Measurements from ENCODE around the gene EPS8L2.
A peak's percentile ranks its signal among the peaks of the same experiment; 100 is the strongest.
"Not testable (repeated sequence)": the region's sequence is repeated elsewhere in the genome, so short reads cannot be mapped to it uniquely, and the experiment has no call there.

EPS8L2 gene

GRCh38 chr11:724049-724777 is 18.2 kb downstream of the EPS8L2 start:
- H3K4me3 ChIP-seq (ENCODE audit: low read depth, low read length), result no peak overlapping the region

GRCh38 chr11:724778-725386 is 18.9 kb downstream of the EPS8L2 start:
- peaks cover 7% of the 10 kb centered on the region for H3K4me1 ChIP-seq (ENCODE audit: control insufficient read depth, insufficient read depth, low read length)
- H3K4me3 ChIP-seq (ENCODE audit: low read depth, low read length), result peak overlapping the region; percentile 53

More at GRCh38 chr11:724049-724777, 18.2 kb downstream of the EPS8L2 start:
- H3K9me3 ChIP-seq (ENCODE audit: control insufficient read depth, insufficient read depth, low read length), result no peaks in the 10 kb centered on the region
- H3K27me3 ChIP-seq (ENCODE audit: control insufficient read depth, insufficient read depth, low read length), result no peaks in the 10 kb centered on the region
- H3K36me3 ChIP-seq (ENCODE audit: control insufficient read depth, insufficient read depth, low read length), result peaks cover 3% of the 10 kb centered on the region
- H3K9ac ChIP-seq (ENCODE audit: low read depth, low read length), result no peak overlapping the region
- H3K4me1 ChIP-seq (ENCODE audit: control insufficient read depth, insufficient read depth, low read length), result peaks cover 7% of the 10 kb centered on the region

GRCh38 chr11:725624-726202 is 19.7 kb downstream of the EPS8L2 start:
- Histone ChIP-seq H3K27me3 (ENCODE audit: control insufficient read depth, insufficient read depth, low read length) (no peaks in the 10 kb centered on the region), H3K4me1 (ENCODE audit: control insufficient read depth, insufficient read depth, low read length) (peaks cover 5% of the 10 kb centered on the region), H3K36me3 (ENCODE audit: control insufficient read depth, insufficient read depth, low read length) (no peaks in the 10 kb centered on the region), H3K4me3 (ENCODE audit: low read depth, low read length) (peak overlapping the region; percentile 53), H3K9ac (ENCODE audit: low read depth, low read length) (no peak overlapping the region), H3K9me3 (ENCODE audit: control insufficient read depth, insufficient read depth, low read length) (no peaks in the 10 kb centered on the region)

More at GRCh38 chr11:724778-725386, 18.9 kb downstream of the EPS8L2 start:
- H3K9ac ChIP-seq (ENCODE audit: low read depth, low read length), result no peak overlapping the region
- peaks cover 2% of the 10 kb centered on the region for H3K36me3 ChIP-seq (ENCODE audit: control insufficient read depth, insufficient read depth, low read length)
- H3K27me3 ChIP-seq (ENCODE audit: control insufficient read depth, insufficient read depth, low read length), result no peaks in the 10 kb centered on the region
- H3K9me3 ChIP-seq (ENCODE audit: control insufficient read depth, insufficient read depth, low read length), result no peaks in the 10 kb centered on the region

GRCh38 chr11:726278-727220 is 20.5 kb downstream of the EPS8L2 start:
- H3K27me3 ChIP-seq (ENCODE audit: control insufficient read depth, insufficient read depth, low read length), result no peaks in the 10 kb centered on the region
- peak overlapping the region; percentile 53 for H3K4me3 ChIP-seq (ENCODE audit: low read depth, low read length)
- no peaks in the 10 kb centered on the region for H3K36me3 ChIP-seq (ENCODE audit: control insufficient read depth, insufficient read depth, low read length)
- H3K9ac ChIP-seq (ENCODE audit: low read depth, low read length), result no peak overlapping the region
- no peaks in the 10 kb centered on the region for H3K9me3 ChIP-seq (ENCODE audit: control insufficient read depth, insufficient read depth, low read length)
- H3K4me1 ChIP-seq (ENCODE audit: control insufficient read depth, insufficient read depth, low read length), result peaks cover 5% of the 10 kb centered on the region

- H3K9ac ChIP-seq (ENCODE audit: low read depth, low read length), result no peak overlapping the region
- H3K27me3 ChIP-seq (ENCODE audit: control insufficient read depth, insufficient read depth, low read length), result no peaks in the 10 kb centered on the region
- no peak overlapping the region for H3K4me3 ChIP-seq (ENCODE audit: low read depth, low read length)
- peaks cover 5% of the 10 kb centered on the region for H3K4me1 ChIP-seq (ENCODE audit: control insufficient read depth, insufficient read depth, low read length)
- no peaks in the 10 kb centered on the region for H3K36me3 ChIP-seq (ENCODE audit: control insufficient read depth, insufficient read depth, low read length)
- no peaks in the 10 kb centered on the region for H3K9me3 ChIP-seq (ENCODE audit: control insufficient read depth, insufficient read depth, low read length)
These were observed 21.3 kb downstream of the EPS8L2 start for GRCh38 chr11:727281-727701.

GRCh38 chr11:727859-728748 is 22.1 kb downstream of the EPS8L2 start:
- Histone ChIP-seq H3K4me3 (ENCODE audit: low read depth, low read length) (no peak overlapping the region), H3K27me3 (ENCODE audit: control insufficient read depth, insufficient read depth, low read length) (no peaks in the 10 kb centered on the region), H3K9ac (ENCODE audit: low read depth, low read length) (peak overlapping the region; percentile 47), H3K36me3 (ENCODE audit: control insufficient read depth, insufficient read depth, low read length) (no peaks in the 10 kb centered on the region), H3K4me1 (ENCODE audit: control insufficient read depth, insufficient read depth, low read length) (peaks cover 5% of the 10 kb centered on the region), H3K9me3 (ENCODE audit: control insufficient read depth, insufficient read depth, low read length) (no peaks in the 10 kb centered on the region)

GRCh38 chr11:728901-729491 is 23.0 kb downstream of the EPS8L2 start:
- Histone ChIP-seq H3K4me3 (ENCODE audit: low read depth, low read length) (no peak overlapping the region), H3K4me1 (ENCODE audit: control insufficient read depth, insufficient read depth, low read length) (peaks cover 7% of the 10 kb centered on the region), H3K9ac (ENCODE audit: low read depth, low read length) (no peak overlapping the region), H3K27me3 (ENCODE audit: control insufficient read depth, insufficient read depth, low read length) (no peaks in the 10 kb centered on the region), H3K36me3 (ENCODE audit: control insufficient read depth, insufficient read depth, low read length) (no peaks in the 10 kb centered on the region), H3K9me3 (ENCODE audit: control insufficient read depth, insufficient read depth, low read length) (no peaks in the 10 kb centered on the region)

- no peaks in the 10 kb centered on the region for H3K36me3 ChIP-seq (ENCODE audit: control insufficient read depth, insufficient read depth, low read length)
- H3K9ac ChIP-seq (ENCODE audit: low read depth, low read length), result no peak overlapping the region
- H3K9me3 ChIP-seq (ENCODE audit: control insufficient read depth, insufficient read depth, low read length), result no peaks in the 10 kb centered on the region
- no peaks in the 10 kb centered on the region for H3K27me3 ChIP-seq (ENCODE audit: control insufficient read depth, insufficient read depth, low read length)
- peaks cover 7% of the 10 kb centered on the region for H3K4me1 ChIP-seq (ENCODE audit: control insufficient read depth, insufficient read depth, low read length)
- no peak overlapping the region for H3K4me3 ChIP-seq (ENCODE audit: low read depth, low read length)
These were observed 23.6 kb downstream of the EPS8L2 start for GRCh38 chr11:729492-730074.

- Histone ChIP-seq H3K9me3 (ENCODE audit: control insufficient read depth, insufficient read depth, low read length) (no peaks in the 10 kb centered on the region), H3K9ac (ENCODE audit: low read depth, low read length) (peak overlapping the region; percentile 3), H3K36me3 (ENCODE audit: control insufficient read depth, insufficient read depth, low read length) (no peaks in the 10 kb centered on the region), H3K27me3 (ENCODE audit: control insufficient read depth, insufficient read depth, low read length) (no peaks in the 10 kb centered on the region), H3K4me1 (ENCODE audit: control insufficient read depth, insufficient read depth, low read length) (peaks cover 2% of the 10 kb centered on the region), H3K4me3 (ENCODE audit: low read depth, low read length) (no peak overlapping the region)
These were observed 27.0 kb downstream of the EPS8L2 start for GRCh38 chr11:733072-733471.

GRCh38 chr11:734541-734940 is 28.5 kb downstream of the EPS8L2 start:
- H3K4me1 ChIP-seq (ENCODE audit: control insufficient read depth, insufficient read depth, low read length); H3K4me3 ChIP-seq (ENCODE audit: low read depth, low read length); H3K9me3 ChIP-seq (ENCODE audit: control insufficient read depth, insufficient read depth, low read length); H3K36me3 ChIP-seq (ENCODE audit: control insufficient read depth, insufficient read depth, low read length); H3K27me3 ChIP-seq (ENCODE audit: control insufficient read depth, insufficient read depth, low read length); H3K9ac ChIP-seq (ENCODE audit: low read depth, low read length): not testable (repeated sequence)
